ENCODE data around the gene TRIP13.
"Not testable (repeated sequence)": the region's sequence is repeated elsewhere in the genome, so short reads cannot be mapped to it uniquely, and the experiment has no call there.

The TRIP13 gene

GRCh38 chr5:876398-877365 lies 16.0 kb upstream of the TRIP13 start:
- TF ChIP-seq ZNF8 (CRISPR knock-in tag; IDR thresholded peaks at IDR 0.05) (no peak), CSDC2 (CRISPR knock-in tag; IDR thresholded peaks at IDR 0.05) (no peak), ZFP3 (CRISPR knock-in tag; IDR thresholded peaks at IDR 0.05) (no peak), SNAI2 (CRISPR knock-in tag; IDR thresholded peaks at IDR 0.05) (no peak)

GRCh38 chr5:878125-878524 lies 14.6 kb upstream of the TRIP13 start:
- ATAC-seq, result no peak
- TF ChIP-seq SNAI2 (CRISPR knock-in tag; IDR thresholded peaks at IDR 0.05) (no peak), OSR1 (CRISPR knock-in tag; IDR thresholded peaks at IDR 0.05) (no peak), PPARA (CRISPR knock-in tag; IDR thresholded peaks at IDR 0.05; ENCODE audit: borderline replicate concordance) (no peak), GLIS3 (CRISPR knock-in tag; IDR thresholded peaks at IDR 0.05) (no peak), RARB (CRISPR knock-in tag; IDR thresholded peaks at IDR 0.05) (no peak), ZNF70 (CRISPR knock-in tag; IDR thresholded peaks at IDR 0.05) (no peak), ESRRG (CRISPR knock-in tag; IDR thresholded peaks at IDR 0.05) (no peak), ZNF565 (CRISPR knock-in tag; conservative IDR thresholded peaks at IDR 0.05; ENCODE audit: low read depth) (no peak), TOX (CRISPR knock-in tag; IDR thresholded peaks at IDR 0.05; ENCODE audit: borderline replicate concordance) (no peak), ZFP3 (CRISPR knock-in tag; IDR thresholded peaks at IDR 0.05) (no peak), ZFP30 (CRISPR knock-in tag; IDR thresholded peaks at IDR 0.05) (no peak)
- TF ChIP-seq, protein P1, sequence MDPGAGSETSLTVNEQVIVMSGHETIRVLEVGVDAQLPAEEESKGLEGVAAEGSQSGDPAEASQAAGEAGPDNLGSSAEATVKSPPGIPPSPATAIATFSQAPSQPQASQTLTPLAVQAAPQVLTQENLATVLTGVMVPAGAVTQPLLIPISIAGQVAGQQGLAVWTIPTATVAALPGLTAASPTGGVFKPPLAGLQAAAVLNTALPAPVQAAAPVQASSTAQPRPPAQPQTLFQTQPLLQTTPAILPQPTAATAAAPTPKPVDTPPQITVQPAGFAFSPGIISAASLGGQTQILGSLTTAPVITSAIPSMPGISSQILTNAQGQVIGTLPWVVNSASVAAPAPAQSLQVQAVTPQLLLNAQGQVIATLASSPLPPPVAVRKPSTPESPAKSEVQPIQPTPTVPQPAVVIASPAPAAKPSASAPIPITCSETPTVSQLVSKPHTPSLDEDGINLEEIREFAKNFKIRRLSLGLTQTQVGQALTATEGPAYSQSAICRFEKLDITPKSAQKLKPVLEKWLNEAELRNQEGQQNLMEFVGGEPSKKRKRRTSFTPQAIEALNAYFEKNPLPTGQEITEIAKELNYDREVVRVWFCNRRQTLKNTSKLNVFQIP (CRISPR knock-in tag; IDR thresholded peaks at IDR 0.05; ENCODE audit: borderline replicate concordance, low read depth), result no peak
- TF ChIP-seq, protein P2, sequence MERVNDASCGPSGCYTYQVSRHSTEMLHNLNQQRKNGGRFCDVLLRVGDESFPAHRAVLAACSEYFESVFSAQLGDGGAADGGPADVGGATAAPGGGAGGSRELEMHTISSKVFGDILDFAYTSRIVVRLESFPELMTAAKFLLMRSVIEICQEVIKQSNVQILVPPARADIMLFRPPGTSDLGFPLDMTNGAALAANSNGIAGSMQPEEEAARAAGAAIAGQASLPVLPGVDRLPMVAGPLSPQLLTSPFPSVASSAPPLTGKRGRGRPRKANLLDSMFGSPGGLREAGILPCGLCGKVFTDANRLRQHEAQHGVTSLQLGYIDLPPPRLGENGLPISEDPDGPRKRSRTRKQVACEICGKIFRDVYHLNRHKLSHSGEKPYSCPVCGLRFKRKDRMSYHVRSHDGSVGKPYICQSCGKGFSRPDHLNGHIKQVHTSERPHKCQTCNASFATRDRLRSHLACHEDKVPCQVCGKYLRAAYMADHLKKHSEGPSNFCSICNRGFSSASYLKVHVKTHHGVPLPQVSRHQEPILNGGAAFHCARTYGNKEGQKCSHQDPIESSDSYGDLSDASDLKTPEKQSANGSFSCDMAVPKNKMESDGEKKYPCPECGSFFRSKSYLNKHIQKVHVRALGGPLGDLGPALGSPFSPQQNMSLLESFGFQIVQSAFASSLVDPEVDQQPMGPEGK (CRISPR knock-in tag; IDR thresholded peaks at IDR 0.05; ENCODE audit: borderline replicate concordance), result no peak

More at GRCh38 chr5:876398-877365, 16.0 kb upstream of the TRIP13 start:
- ATAC-seq, result no peak

- not testable (repeated sequence) for ATAC-seq
Observed at GRCh38 chr5:878677-879076, 14.0 kb upstream of the TRIP13 start.

DNA sequence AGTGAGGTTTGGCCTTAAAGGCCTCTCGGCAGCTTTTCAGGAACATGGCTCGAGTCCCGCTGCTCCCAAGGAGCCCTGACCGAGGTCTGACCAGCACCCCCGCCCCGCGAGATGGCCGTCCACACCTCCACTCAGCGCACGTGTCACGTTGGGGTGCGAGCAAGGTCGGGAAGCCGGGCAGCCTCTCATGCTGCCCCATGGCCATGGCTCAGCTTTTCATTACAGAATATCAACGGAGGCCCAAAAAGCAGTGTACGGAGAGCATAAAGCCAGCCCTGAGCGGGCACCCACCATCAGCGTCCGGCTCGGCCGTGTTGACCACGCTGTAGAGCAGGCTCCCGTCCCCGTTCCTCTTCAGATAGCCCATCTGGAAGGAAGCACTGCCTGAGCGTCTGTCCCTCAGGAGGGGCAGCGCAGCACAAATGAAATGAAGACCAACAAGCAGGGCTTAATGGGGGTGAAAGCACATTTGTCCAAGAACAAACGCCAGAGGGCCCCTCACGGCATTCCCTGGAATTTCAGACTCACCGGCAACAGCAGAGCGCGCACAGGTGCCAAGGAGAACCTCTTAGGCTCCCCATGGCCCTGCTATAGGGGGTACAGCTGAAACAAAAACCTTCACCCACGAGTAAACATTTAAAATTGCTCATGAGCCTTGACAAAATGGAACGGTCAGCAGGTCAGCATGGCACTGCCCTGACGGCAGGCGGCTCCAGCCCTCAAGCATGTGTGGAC lies 11.7 kb upstream of the TRIP13 start:
- no peak for TF ChIP-seq CSDC2 (CRISPR knock-in tag; IDR thresholded peaks at IDR 0.05)
- TF ChIP-seq SNAI2 (CRISPR knock-in tag; IDR thresholded peaks at IDR 0.05), result no peak
- TF ChIP-seq ZFP30 (CRISPR knock-in tag; IDR thresholded peaks at IDR 0.05), result no peak
- TF ChIP-seq ESRRG (CRISPR knock-in tag; IDR thresholded peaks at IDR 0.05), result no peak
- TF ChIP-seq ARNTL (CRISPR knock-in tag; IDR thresholded peaks at IDR 0.05; ENCODE audit: borderline replicate concordance, low read depth), result no peak
- TF ChIP-seq ISL1 (CRISPR knock-in tag; IDR thresholded peaks at IDR 0.05), result no peak
- TF ChIP-seq OSR1 (CRISPR knock-in tag; IDR thresholded peaks at IDR 0.05), result no peak
- no peak for TF ChIP-seq ZC3H10 (CRISPR knock-in tag; IDR thresholded peaks at IDR 0.05)
- no peak for ATAC-seq

GRCh38 chr5:881551-881935 lies 11.1 kb upstream of the TRIP13 start:
- no peak for ATAC-seq
- no peak for TF ChIP-seq ARNTL (CRISPR knock-in tag; IDR thresholded peaks at IDR 0.05; ENCODE audit: borderline replicate concordance, low read depth)
- TF ChIP-seq PPARA (CRISPR knock-in tag; IDR thresholded peaks at IDR 0.05; ENCODE audit: borderline replicate concordance), result no peak
- TF ChIP-seq, protein P3, sequence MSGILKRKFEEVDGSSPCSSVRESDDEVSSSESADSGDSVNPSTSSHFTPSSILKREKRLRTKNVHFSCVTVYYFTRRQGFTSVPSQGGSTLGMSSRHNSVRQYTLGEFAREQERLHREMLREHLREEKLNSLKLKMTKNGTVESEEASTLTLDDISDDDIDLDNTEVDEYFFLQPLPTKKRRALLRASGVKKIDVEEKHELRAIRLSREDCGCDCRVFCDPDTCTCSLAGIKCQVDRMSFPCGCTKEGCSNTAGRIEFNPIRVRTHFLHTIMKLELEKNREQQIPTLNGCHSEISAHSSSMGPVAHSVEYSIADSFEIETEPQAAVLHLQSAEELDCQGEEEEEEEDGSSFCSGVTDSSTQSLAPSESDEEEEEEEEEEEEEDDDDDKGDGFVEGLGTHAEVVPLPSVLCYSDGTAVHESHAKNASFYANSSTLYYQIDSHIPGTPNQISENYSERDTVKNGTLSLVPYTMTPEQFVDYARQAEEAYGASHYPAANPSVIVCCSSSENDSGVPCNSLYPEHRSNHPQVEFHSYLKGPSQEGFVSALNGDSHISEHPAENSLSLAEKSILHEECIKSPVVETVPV (CRISPR knock-in tag; IDR thresholded peaks at IDR 0.05), result no peak
- TF ChIP-seq, protein P4, sequence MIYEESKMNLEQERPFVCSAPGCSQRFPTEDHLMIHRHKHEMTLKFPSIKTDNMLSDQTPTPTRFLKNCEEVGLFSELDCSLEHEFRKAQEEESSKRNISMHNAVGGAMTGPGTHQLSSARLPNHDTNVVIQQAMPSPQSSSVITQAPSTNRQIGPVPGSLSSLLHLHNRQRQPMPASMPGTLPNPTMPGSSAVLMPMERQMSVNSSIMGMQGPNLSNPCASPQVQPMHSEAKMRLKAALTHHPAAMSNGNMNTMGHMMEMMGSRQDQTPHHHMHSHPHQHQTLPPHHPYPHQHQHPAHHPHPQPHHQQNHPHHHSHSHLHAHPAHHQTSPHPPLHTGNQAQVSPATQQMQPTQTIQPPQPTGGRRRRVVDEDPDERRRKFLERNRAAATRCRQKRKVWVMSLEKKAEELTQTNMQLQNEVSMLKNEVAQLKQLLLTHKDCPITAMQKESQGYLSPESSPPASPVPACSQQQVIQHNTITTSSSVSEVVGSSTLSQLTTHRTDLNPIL (CRISPR knock-in tag; IDR thresholded peaks at IDR 0.05; ENCODE audit: low read depth), result no peak
- no peak for TF ChIP-seq RARB (CRISPR knock-in tag; IDR thresholded peaks at IDR 0.05)
- TF ChIP-seq, protein P2 (CRISPR knock-in tag; IDR thresholded peaks at IDR 0.05; ENCODE audit: borderline replicate concordance), result no peak
- no peak for TF ChIP-seq ZC3H10 (CRISPR knock-in tag; IDR thresholded peaks at IDR 0.05)
- TF ChIP-seq ZNF565 (CRISPR knock-in tag; conservative IDR thresholded peaks at IDR 0.05; ENCODE audit: low read depth), result no peak
- no peak for TF ChIP-seq ISL1 (CRISPR knock-in tag; IDR thresholded peaks at IDR 0.05)
- TF ChIP-seq, protein P1 (CRISPR knock-in tag; IDR thresholded peaks at IDR 0.05; ENCODE audit: borderline replicate concordance, low read depth), result no peak
- TF ChIP-seq CSDC2 (CRISPR knock-in tag; IDR thresholded peaks at IDR 0.05), result no peak
